ENCODE measurements around the gene HS3ST1.
A peak's percentile ranks its signal among the peaks of the same experiment; 100 is the strongest.

Gene HS3ST1

DNA sequence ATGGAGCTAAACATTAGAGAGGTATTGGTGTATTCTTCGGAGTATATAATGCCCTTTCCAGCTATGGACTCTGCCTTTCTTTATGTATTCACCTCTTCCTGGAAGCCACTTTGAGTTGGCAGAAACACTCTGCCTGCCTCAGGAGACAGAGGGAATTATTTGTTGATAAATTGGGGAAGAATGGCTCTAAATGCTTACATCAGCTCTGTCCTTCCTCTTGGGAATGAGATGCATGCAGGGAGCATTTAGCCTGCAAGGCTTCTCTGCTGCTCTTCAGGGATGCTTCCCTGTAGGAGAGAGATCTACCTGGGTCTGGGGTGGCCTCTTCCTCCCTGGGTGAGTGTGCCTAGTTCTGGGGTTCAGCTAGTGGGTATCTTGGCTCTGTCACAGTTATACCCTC, 6.9 kb upstream of the HS3ST1 start:
- no peak for DNase-seq

DNA sequence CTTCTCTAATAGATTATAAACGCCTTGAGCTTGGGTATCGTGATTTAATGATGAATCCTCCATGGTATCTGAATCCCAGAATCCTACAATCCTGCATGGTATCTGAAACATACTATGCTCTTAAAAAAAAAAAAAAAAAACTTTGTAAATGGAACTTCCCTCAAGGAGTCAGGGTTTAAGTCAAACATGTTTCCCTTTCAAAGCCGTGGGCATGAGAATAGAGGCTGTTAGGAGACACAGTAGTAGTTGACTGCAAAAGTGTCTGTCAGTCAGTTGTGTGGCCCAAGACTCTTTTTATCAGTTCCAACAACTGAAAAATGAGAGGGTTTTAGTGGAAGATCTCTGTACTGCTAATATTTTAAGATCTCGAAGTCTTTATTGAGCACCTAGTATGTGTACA, 2.4 kb upstream of the HS3ST1 start:
- no peak for DNase-seq

DNA sequence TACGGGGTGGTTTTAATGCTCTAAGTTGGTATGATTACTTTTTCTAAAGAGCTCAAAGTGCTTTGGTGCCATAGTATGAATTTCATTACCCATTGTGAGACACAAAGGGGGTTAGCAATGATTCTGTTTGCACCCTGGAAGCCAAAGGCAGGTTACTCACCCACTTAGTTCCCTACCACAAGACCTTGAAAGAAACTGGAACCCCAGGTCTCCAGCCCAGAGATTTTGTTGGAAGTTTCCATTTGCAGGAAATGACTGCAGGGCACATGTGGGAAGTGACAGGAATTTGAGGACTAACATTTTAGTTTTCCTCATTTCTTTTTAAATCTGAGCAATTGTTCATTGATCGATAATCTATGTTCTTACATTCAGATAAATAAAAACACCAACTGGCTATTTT, 1.8 kb upstream of the HS3ST1 start:
- DNase-seq: no peak

DNA sequence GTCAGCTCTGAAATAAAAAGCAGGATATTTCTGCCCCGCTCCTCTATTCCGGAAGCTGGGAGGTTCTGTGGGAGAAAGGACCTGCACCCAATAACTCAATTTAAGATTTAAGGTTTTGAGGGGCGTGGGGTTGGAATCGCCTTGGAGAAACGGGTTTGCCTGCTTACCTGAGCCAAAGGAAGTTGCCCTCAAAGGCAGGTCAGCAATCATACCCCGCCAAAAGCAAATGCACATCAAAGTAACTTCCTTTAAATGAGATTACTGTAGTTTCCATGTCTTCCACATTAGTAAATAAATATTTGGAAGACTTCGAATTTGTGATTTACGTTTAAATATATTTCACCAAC, 978 bp upstream of the HS3ST1 start:
- DNase-seq: no peak

DNA sequence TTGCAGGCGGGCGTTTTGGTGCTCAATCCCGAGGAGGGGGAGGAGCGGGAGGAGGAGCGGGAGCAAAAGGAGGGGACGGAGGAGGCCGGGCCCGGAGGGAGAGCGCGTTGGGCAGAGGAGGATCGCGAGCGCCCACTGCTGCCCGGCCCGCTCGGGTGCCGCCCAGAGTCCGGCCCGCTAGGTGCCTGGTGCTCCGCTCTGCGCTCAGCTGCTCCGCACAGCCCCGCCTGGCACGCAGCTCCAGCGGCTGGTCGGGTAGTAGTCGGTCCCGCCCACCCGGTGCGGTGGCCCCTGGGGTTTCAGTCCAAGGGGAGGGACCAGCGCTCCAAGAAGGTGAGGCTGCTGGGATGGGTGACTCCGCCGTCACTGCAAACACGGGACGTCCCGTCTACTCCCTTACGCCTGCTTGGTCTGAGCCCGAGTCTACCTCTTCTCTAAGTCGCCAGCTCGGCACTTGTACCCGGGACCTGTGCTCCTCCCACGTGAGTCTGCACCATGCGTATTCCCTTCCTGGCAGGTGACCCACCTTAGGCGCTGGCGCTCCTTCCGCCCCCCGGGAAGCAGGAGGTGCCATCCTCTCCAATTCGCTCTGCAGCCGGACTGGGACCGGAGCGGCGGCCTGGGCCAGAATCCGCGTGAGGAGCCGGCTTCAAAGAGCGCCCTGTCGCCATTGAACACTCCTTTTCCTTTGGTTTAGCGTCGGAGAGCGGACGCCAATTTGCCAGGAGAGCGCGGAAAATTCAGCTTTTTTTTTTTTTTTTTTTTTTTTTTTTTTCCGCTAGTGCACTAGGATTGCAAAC, 405 bp upstream of the HS3ST1 start:
- DNase-seq: peak in 51 of 56 donors; percentile 4 to 83 (median 60)

DNA sequence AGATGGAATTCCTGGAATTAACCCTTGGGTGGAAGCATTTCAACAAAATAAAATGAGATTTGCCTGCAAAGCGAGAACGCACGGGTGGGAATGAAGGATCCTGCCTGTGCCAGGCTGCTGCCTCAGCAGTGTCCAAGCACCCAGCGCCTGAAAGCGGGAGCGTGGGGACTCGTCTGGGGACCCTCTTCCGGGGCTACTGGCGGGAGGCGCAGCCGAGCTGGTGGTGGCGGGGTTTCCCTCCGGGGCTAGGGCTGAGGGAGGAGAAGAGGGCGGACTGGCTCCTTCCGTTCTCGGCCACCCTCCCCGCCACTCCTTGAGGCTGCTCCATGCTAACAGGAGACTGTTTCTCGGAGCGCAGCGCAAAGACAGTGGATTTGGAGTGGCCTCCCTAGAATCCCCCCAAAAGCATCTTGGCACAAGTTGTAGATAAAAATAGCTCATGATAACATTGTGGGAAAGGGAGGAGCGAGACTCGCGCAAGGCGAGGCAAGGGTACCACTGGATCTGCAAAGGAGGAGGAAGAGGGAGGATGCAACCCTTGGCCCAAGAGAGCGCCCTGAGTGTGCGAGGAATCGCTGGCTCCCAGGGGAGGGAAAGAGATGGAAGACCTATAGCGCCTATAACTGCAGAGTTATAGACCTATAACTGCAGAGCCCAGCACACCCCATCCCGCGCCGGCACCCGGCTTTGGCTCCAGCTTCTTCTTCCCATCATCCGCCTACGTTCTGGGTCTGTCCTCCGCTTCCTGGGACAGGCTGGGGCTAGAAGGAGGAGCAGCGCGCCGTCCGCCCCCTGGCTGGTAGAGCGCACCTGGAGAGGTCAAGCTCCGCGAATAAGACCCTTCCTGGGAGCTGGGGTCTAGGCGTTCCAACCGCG, 1.3 kb downstream of the HS3ST1 start:
- DNase-seq: peak in 6 of 56 donors; percentile 4 to 29 (median 22)

DNA sequence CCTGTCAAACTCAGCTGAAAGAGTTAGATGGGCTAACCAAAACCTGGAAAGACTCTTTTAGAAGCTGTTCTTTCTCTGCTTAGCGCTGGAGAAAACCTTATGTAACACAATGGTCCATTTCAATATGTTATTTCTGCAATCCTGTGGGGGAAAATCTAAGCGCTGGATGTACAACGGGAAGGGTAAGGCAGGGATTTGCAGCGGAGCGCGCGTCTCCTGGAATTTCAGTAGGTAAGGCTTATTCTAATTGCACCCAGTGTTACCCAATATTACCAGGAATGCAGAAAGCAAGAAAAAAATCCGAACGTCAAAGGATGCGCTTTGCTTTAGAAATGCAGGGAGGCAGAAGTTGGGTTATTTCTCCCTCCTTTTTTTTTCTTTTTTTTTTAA, 2.0 kb downstream of the HS3ST1 start:
- no peak for DNase-seq

DNA sequence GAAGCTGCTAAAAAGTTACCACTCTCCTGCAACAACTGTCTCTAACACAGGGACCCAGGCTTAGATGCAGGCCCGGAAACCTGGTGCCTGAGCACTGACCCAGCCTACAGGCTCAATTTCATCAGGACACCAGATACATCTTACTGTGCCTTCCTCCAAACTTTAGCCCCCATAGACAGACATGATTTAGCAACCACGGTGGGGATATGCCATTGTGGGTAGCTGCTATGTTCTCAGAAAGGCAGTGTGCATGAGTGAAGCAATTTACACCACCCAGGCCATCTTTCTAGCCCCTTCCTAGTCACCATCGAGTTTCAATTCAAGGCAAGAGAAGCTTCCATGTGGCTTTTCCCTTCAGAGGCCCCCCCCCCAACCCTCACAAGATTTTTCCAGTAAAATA, 2.7 kb downstream of the HS3ST1 start:
- no peak for DNase-seq

DNA sequence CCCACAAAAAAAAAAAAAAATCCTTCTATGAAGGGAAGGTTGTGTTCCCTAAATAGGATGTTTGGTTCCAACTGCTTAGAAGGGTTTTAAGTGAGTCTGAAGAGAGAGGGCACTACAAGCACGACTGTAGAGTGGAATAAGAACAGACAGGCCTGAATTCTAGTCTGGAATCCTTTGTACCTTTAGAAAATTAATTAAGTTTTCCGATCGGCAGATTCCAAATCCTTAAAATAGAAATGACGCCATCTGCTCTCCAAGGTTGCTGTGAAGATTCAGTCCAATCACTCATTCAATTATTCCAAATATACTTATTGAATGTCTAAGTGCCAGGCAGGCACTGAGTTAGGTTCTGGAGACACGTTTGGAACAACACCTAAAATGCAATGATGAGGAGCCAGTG, 3.8 kb downstream of the HS3ST1 start:
- no peak for DNase-seq

DNA sequence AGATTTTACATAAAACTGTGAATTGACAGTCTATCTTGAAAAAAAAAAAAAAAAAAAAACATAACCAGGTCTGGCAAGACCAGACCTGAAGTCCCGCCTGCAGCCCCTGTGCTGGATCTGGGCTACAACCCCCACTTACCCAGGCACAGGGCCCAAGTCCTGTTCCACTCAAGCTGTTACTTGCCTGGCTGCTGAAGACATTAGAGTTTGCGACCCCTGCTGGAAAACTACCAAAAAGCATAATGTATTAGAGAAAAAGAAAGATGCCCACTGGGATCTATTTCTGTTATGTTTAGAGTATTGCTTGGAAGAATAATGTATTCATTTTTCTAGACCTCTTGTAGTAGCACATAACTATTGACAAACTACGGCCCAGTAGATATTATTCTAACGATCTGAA, 4.7 kb downstream of the HS3ST1 start:
- DNase-seq: peak in 6 of 56 donors; percentile 5 to 45 (median 18)

DNA sequence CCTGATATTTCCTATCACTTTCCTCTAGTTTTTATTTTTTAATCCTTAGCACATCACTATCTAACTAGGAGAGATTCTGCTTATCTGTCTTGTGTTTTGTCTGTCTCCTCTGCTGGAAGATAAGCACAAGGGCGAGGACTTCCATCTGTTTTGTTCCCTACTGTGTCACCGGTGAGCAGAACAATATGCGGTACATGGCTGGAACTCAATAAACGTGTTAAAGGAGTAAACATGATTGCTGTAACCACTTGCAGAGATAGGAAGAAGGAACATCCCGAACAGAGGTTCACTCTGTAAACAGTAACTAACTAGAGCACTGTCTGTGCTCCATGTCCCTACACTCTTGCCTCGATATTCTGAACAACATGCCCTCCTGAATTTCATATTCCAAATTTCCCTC, 5.2 kb downstream of the HS3ST1 start:
- DNase-seq: no peak

DNA sequence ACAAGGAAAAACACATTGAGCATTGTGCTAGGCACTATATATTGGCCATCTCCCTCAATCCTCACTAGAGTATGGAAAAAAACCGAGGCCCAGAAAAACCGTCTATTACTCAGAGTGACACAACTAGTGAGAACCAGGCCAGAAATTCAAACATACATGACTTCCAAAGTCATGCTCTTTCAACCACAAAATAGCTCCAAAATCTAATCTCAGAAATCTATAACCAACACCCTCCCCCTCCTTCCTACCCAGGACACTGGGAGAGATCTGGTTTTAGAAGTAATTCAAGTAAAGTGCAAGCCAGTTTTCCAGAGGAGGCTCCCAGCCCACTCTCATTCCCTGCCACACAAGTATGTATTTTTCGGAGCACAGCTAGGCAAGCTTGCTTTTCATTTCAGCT, 7.6 kb downstream of the HS3ST1 start:
- no peak for DNase-seq

DNA sequence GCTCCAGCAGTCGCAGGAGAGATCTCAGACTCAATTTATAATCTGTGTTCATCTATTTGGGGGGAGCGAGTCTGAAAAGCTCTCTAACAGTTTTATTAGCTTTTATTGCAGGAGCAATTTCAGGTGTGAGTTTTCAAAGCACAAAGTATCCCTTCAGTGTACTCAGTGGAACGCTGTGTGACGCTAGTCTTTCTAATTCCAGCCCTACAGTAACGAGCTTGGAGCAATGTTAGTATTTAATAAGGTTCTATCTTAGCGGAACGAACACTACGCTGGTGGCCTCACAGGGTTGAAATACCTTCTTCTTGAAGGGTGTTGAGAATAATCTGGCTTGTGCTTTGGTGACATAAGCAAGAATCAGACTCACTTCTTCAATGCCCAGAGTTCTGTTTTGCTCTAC, 8.4 kb downstream of the HS3ST1 start:
- DNase-seq: no peak

DNA sequence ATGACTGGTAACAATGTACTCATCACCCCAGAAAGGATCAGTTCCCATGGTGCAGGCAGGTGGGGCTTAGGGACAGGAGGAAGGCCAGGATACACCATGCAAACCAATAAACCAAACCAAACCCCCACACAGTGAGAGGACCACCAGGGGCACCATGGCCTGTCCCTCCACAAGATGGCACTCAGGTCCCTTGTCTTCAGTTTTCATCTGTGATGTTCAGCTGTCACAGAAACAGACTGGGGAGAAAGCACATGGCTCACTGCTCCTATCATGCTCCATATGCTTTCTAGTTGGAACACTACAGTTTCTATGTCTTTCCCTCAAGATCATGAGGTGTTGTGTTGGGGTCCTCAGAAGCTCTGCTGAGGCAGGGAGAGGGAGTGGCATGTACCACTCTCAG, 10.1 kb downstream of the HS3ST1 start:
- no peak for DNase-seq

DNA sequence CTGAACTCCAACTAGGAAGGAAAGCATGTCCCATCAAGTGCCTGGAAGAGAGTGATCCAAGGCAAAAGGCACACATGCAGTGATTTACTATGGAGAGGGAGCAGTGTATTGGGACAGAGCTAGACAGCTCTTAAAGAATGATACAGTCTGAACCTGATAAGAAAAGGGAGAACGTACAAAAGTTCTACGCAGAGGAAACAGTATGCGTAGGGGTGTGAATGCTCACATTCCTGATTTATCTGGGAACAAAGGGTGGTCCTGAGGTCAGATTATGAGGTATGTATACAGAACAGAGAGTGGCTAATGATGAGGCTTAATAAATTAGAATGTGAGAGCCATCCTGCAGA, 12.0 kb downstream of the HS3ST1 start:
- no peak for DNase-seq

DNA sequence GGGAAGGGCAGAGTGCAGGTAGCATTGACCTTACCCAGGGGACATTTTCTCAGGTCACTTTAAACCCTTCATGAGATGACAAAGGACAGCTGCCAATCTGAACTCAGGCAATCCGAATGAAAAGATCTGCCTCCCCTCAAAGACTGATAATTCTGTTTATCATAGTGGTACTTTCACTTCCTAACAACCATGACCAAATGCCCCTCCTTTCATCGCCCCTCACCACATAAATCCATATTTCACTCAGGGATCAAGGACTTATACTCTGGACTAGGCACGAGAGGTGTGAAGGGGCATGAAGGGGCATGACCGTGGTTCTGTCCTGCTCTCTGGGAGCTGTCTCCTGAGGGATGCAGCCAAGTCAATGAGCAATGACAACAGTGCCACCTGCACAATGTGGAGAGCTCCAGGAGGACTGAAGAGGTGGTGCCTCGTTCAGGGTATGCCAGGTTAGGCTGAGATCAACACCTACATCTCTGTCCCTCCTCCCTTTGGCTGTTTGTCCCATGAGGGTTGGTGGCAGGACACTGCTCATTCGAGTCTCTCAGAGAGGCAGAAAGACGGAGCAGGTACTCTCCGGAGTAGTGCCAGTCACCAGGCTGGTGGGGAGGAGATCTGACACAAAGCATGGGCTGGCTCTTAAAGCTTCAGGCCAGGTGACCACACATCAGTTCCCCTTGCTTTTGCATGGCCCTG, 12.5 kb downstream of the HS3ST1 start:
- DNase-seq: no peak

DNA sequence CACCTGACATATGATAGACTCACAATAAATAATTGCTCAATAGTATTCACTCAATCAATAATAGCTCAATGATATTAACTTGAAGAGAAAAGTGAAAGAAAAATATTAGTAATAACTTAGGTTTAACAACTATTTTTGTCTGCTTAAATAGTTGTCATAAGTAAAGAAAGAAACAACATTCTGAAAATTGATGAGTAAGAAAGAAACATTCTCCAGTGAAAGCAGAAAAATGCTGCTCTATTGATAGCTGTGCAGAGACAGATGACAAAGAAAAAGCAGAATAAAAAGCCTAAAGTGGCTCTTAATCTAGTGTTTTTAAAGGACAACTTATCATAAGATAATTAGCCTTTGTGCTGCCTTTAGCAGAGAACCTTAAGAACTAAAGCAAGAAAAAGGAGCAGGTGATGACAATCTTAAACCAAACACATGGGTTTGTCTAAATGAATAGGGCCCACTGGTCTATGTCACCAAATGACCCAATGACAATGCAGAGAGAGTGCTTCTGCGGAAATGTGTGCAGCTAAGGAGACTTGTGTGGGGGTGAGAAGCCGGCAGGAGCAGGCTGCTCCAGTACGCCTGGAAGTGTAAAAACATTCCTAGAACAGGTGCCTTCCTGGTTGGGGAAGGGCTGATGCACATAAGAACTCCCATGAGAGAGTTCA, 13.2 kb downstream of the HS3ST1 start:
- DNase-seq: no peak

DNA sequence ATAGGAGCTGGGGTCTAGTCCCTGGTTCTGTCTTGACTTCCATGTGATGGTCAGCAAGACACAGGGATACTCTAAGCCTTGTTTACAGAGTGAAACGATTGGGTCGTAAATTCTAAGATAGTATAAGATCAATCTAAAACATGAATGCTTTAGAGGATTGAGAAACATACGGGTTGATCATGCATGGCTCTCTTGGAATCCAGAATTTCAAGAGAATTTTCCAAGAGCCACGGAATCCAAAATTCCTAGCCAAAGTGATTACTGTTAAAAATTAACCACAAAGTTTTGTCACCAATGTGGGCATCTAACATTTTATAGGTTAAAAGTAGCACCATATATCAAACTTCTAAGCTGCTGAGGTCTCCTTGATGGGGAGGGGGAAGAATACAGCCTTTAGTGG, 16.5 kb downstream of the HS3ST1 start:
- no peak for DNase-seq

DNA sequence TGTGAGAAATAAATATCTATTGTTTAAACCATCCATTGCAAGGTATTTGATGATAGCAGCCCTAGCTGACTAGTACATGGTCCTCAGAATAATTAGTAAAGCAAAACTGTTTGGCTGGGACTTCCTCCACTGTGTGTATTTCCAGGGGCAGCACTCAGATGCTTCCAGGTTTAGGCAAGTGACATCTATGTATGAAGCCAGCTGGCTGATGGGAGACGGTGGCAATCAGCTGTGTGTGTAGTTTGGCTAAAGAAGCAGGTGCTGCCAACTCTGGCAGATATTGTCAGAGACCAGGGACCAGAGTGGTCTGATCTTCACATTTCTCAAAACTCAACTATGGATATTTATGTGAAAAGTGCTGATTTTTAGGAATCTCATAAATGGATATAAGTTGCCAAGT, 19.1 kb downstream of the HS3ST1 start:
- DNase-seq: no peak

DNA sequence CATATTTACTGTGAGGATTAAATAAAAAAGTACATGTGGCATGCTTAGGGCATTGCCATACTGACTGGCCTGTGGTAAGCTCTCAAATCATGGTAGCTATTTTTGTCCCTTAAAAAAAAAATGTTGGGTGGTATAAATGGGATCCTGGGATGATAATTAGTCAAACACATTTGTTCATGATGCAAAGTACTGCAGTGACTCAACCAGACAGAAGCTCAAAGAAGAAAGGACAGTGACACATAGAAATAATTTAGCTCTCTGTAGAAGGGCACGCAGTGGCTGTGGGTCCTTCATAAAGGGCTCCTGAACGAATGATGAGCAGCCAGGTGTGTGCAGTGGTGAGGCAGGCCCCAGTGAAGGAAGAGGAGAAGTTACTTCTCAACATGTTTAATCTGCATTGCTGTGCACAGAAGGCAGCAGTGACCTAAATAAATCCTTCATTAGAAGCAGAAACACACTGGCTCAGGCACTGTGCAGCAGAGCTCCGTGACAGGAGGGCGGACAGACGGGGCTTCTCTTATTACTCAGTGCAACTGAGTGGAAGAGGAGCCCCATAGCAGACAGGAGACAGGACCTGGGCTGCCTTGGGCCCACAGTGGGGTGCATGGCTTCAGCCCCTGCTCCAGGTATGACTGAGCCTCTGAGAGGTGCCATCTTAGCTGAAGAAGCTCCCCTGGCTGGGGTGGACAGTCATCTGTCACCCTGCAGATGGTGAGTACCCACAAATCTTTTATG, 20.3 kb downstream of the HS3ST1 start:
- DNase-seq: no peak

DNA sequence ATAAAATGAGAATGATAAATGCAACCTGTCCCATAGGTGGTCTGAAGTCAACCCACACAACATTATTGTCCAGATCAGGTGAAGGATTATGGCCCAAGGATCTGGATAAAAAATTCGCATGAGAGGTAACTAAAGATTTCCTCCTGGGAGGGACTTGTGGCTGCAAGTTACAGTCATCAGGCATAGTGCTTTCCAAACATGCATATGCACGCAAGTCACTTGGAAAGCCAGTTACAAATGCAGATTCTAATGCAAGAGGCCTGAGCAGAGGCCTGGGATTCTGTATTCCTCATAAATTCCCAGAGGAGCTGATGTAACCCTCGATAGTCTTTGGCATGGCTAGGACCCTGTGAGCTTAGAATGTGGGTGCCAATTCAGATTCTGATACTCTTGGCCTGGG, 21.1 kb downstream of the HS3ST1 start:
- no peak for DNase-seq

Measured in amygdala (tissue), 56 donors.